GM18498 (cell line): ENCODE results near the gene TRH.

Experiments used
- ATAC-seq: cut with Tn5 transposase; IDR thresholded peaks from one replicate; pipeline ENCODE4 v1.9.1; 2021; ENCODE audit warnings: mild to moderate bottlenecking, moderate library complexity; ENCODE audit not compliant: unreplicated experiment

The TRH gene

GRCh38 chr3:129974564-129974832 is at the start of gene TRH:
Gene TRH (plus strand): TSS chr3:129974720. CDS start chr3:129975817, 1,097 bp downstream.
- no peak for ATAC-seq

GRCh38 chr3:129927072-129927471 is 47.4 kb upstream of the TRH start:
- no peak for ATAC-seq

- no peak for ATAC-seq
These were observed 45.1 kb upstream of the TRH start for GRCh38 chr3:129929383-129929782.

- ATAC-seq: no peak
These were observed 41.0 kb upstream of the TRH start for GRCh38 chr3:129933471-129933870.

- no peak for ATAC-seq
These were observed 40.0 kb upstream of the TRH start for GRCh38 chr3:129934234-129935123.

- ATAC-seq: no peak
These were observed 37.8 kb upstream of the TRH start for GRCh38 chr3:129936757-129937156.

- no peak for ATAC-seq
These were observed 36.8 kb upstream of the TRH start for GRCh38 chr3:129937717-129938116.

- no peak for ATAC-seq
These were observed 36.2 kb upstream of the TRH start for GRCh38 chr3:129938140-129938930.

GRCh38 chr3:129940086-129940485 is 34.4 kb upstream of the TRH start:
- ATAC-seq: no peak

- ATAC-seq: no peak
These were observed 32.2 kb upstream of the TRH start for GRCh38 chr3:129942296-129942695.

GRCh38 chr3:129943020-129943419 is 31.5 kb upstream of the TRH start:
- no peak for ATAC-seq

GRCh38 chr3:129944709-129945108 is 29.8 kb upstream of the TRH start:
- no peak for ATAC-seq

- ATAC-seq: no peak
These were observed 26.8 kb upstream of the TRH start for GRCh38 chr3:129947538-129948240.

- ATAC-seq: no peak
These were observed 24.0 kb upstream of the TRH start for GRCh38 chr3:129950318-129951046.

GRCh38 chr3:129952556-129953355 is 21.8 kb upstream of the TRH start:
- no peak for ATAC-seq

- ATAC-seq: no peak
These were observed 20.9 kb upstream of the TRH start for GRCh38 chr3:129953621-129954020.

- ATAC-seq: no peak
These were observed 20.0 kb upstream of the TRH start for GRCh38 chr3:129954514-129954913.

- ATAC-seq: no peak
These were observed 17.6 kb upstream of the TRH start for GRCh38 chr3:129956936-129957335.

GRCh38 chr3:129958755-129959154 is 15.8 kb upstream of the TRH start:
- ATAC-seq: no peak

GRCh38 chr3:129961141-129961541 is 13.4 kb upstream of the TRH start:
- no peak for ATAC-seq
